GM12878 (cell line): ENCODE data around the gene PP2D1. TPM values are rescaled to one million over a fixed set of nuclear protein-coding genes. Genes with fewer than 3 reads are reported as not detected.
A peak's percentile ranks its signal among the peaks of the same experiment; 100 is the strongest.

ENCODE experiments used
- ATAC-seq: fragments of 200-7000 bp; cut with Tn5 transposase; 3 replicates; pipeline ENCODE4 v1.9.1; 2020; ENCODE audit warnings: mild to moderate bottlenecking, moderate library complexity
- BruUV-seq: library from RNA; stranded (reverse); fragments of 400-500 nt; replicated peaks from 2 replicates; lab custom pipeline; 2021; lab: Mats Ljungman, UMichigan
- CTCF ChIA-PET: fragments of 300-600 bp; sonication (Branson Sonifier 250); formaldehyde crosslinking; extraction: SDS; loops from one replicate; lab custom pipeline; 2021; ENCODE audit warnings: inconsistent platforms; lab: Yijun Ruan, JAX
- POLR2A ChIA-PET: fragments of 350-600 bp; formaldehyde crosslinking; extraction: SDS; loops from one replicate; lab custom pipeline; 2021; ENCODE audit warnings: inconsistent platforms; lab: Charles Lee
- RAD21 ChIA-PET: fragments of 300-600 bp; sonication (Branson Sonifier 250); formaldehyde crosslinking; loops from one replicate; lab custom pipeline; 2023; ENCODE audit warnings: antibody characterized with exemption; ENCODE audit not compliant: unreplicated experiment; lab: Charles Lee
- SMC1A ChIA-PET: fragments of 300-600 bp; sonication (Branson Sonifier 250); formaldehyde crosslinking; loops from one replicate; lab custom pipeline; 2023; ENCODE audit not compliant: unreplicated experiment, uncharacterized antibody; lab: Charles Lee
- DNase-seq: peaks from one replicate; pipeline ENCODE4 v3.0.0-alpha.2; 2011; ENCODE audit warnings: low read depth, low spot score
- FAIRE-seq: peaks from 3 replicates; lab custom pipeline; 2011; peaks lifted over from hg19 to GRCh38; lab: Jason Lieb, UNC
- H2AFZ ChIP-seq: 2 replicates; pipeline ENCODE4 v1.6.0; 2011; ENCODE audit warnings: low read depth, low read length, control low read depth; ENCODE audit not compliant: control insufficient read depth
- H3K27ac ChIP-seq: 2 replicates; pipeline ENCODE4 v1.5.1; 2011; ENCODE audit warnings: control low read depth; ENCODE audit not compliant: control insufficient read depth, insufficient read depth
- H3K27me3 ChIP-seq, 2 experiments: replicated peaks in 1 of 2; 2 replicates each; pipeline versions ENCODE4 v1.6.0 to v1.6.1; 2011; ENCODE audit warnings: low read length in 1 of 2; ENCODE audit not compliant: control insufficient read depth in 2 of 2, insufficient read depth in 2 of 2
- H3K36me3 ChIP-seq, 2 experiments: 2 replicates each; pipeline ENCODE4 v1.5.1; 2011; ENCODE audit warnings: low read length in 1 of 2; ENCODE audit not compliant: control insufficient read depth in 2 of 2, insufficient read depth in 2 of 2
- H3K4me1 ChIP-seq: 2 replicates; pipeline ENCODE4 v1.6.1; 2011; ENCODE audit warnings: mild to moderate bottlenecking, low read length, moderate library complexity, mixed read lengths; ENCODE audit not compliant: control insufficient read depth, insufficient read depth
- H3K4me2 ChIP-seq: 2 replicates; pipeline ENCODE4 v1.6.0; 2011; ENCODE audit warnings: control low read depth; ENCODE audit not compliant: control insufficient read depth, insufficient read depth
- H3K4me3 ChIP-seq: fragments of 200-600 bp; sonication (generic); 2 replicates; pipeline ENCODE4 v1.5.1; 2016
- H3K79me2 ChIP-seq: 2 replicates; pipeline ENCODE4 v1.6.0; 2011; ENCODE audit warnings: low read length; ENCODE audit not compliant: control insufficient read depth, insufficient read depth
- H3K9ac ChIP-seq: 2 replicates; pipeline ENCODE4 v1.8.0; 2011; ENCODE audit warnings: low read length, control low read depth, mixed read lengths; ENCODE audit not compliant: control insufficient read depth, insufficient read depth
- H3K9me3 ChIP-seq: replicated peaks from 3 replicates; pipeline ENCODE4 v1.5.1; 2011; ENCODE audit warnings: mild to moderate bottlenecking, low read length; ENCODE audit not compliant: control insufficient read depth, insufficient read depth
- H4K20me1 ChIP-seq: 2 replicates; pipeline ENCODE4 v1.6.0; 2011; ENCODE audit not compliant: control insufficient read depth, insufficient read depth
- CBFB ChIP-seq: IDR thresholded peaks from 2 replicates; pipeline ENCODE4 v1.6.1; 2016; ENCODE audit warnings: antibody characterized with exemption, low read depth
- EED ChIP-seq: sonication (generic); IDR thresholded peaks from 2 replicates; pipeline ENCODE4 v1.6.1; 2016; ENCODE audit warnings: antibody characterized with exemption, low read depth
- YY1 ChIP-seq: IDR thresholded peaks from 2 replicates; pipeline ENCODE4 v1.6.1; 2011; ENCODE audit warnings: low read depth, mild to moderate bottlenecking, low read length
- ZBTB11 ChIP-seq: fragments of 450-650 bp; formaldehyde crosslinking; IDR thresholded peaks from 2 replicates; pipeline ENCODE4 v1.5.0; 2022; ENCODE audit warnings: mild to moderate bottlenecking, missing genetic modification characterization
- WGBS: methylation state at CpG from one replicate; pipeline ENCODE4 v1.1.6; 2016; ENCODE audit warnings: low lambda C conversion rate; ENCODE audit not compliant: insufficient replicate concordance, insufficient coverage; ENCODE audit errors: missing lambda C conversion rate; 5-methylcytosine and 5-hydroxymethylcytosine counted together
- in situ Hi-C: fragments of 300-500 bp; cut with MboI; formaldehyde crosslinking; loops from 9 replicates; pipeline ENCODE4 v1.14.3; 2018; ENCODE audit warnings: mixed read lengths
- intact Hi-C: fragments of 100-400 bp; cut with micrococcal nuclease; formaldehyde crosslinking; loops from one replicate; pipeline ENCODE4 v1.14.2; 2022; ENCODE audit not compliant: unreplicated experiment
- polyA plus RNA-seq, 11 experiments: library from polyadenylated mRNA; depleted of rRNA in 4 of 11; unstranded in 6 of 11; stranded (reverse) in 5 of 11; fragments of >200 nt; fragmentation: Nextera tagmentation in 4 of 11; fragmentation: Illumina TruSeq in 1 of 11; extraction: Ambion mirVana in 4 of 11; extraction: Trizol in 1 of 11; gene quantifications; 1 replicate in 1 of 11; 2 replicates in 10 of 11; pipeline versions ENCODE4 v1.2.1 to v1.2.3, GENCODE V29; 2011 to 2016; ENCODE audit warnings: inconsistent platforms in 2 of 11, missing spikeins in 2 of 11, low read depth in 1 of 11
- total RNA-seq, 4 experiments: library from RNA; depleted of rRNA in 3 of 4; stranded (reverse); fragments of >200 nt in 3 of 4; fragmentation: Illumina TruSeq in 1 of 4; extraction: Trizol in 1 of 4; gene quantifications; 2 replicates each; pipeline versions ENCODE4 v1.2.1 to v1.2.3, GENCODE V29; 2013 to 2021
- TF ChIP-seq, protein P1 (sequence below): fragments of 450-650 bp; IDR thresholded peaks from 2 replicates; pipeline ENCODE4 v1.6.1; 2016; ENCODE audit warnings: mild to moderate bottlenecking

Gene PP2D1
- total and polyA plus RNA-seq, 10 of the 15 experiments (the other 5 are each of a cell fraction or from before 2014, with no cell fraction given) = 0.04 to 0.18 (median 0.17) TPM; not detected in 7

DNA sequence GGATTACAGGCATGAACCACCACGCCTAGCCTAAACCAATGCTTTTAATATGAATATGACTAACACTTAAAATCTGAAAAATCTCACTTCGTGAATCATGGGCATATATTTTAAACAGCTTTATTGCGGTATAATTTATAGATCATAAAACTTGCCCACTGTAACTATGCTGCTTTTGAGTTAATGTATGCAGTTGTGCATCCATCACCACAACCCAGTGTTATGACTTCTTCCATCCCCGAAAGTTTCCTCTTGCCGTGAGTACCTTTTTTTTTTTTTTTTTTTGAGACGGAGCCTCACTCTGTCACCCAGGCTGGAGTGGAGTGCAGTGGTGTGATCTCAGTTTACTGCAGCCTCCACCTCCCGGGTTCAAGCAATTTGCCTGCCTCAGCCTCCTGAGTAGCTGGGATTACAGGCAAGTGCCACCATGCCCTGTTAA is 35.3 kb upstream of the PP2D1 start:
- ATAC-seq = no peak
- BruUV-seq = no TSS peak
- SMC1A ChIA-PET = interaction anchor here (0.5 to 0.6 kb wide), 2 partner anchors 10 to 1019 kb away, joined by 3 to 4 read pairs; no protein-coding TSS in a partner anchor

More for the DNA sequence above, 35.3 kb upstream of the PP2D1 start:
- no peak for DNase-seq
- Histone ChIP-seq H3K4me3 (0 out of 2 replicates have a peak overlapping the region, but pooled peaks have one; percentile 39), H3K27ac (no peak overlapping the region), H3K9me3 (no peaks in the 10 kb centered on the region), H3K4me2 (peak overlapping the region; percentile 96), H3K36me3 (no peaks in the 10 kb centered on the region), H3K27me3 (no peaks in the 10 kb centered on the region), H3K4me1 (peaks cover 33% of the 10 kb centered on the region), H3K79me2 (peaks cover 3% of the 10 kb centered on the region)
- in situ Hi-C loops = loop anchor here (10.0 kb wide), 1 partner anchor 137 kb away; the partner anchor contains the start of gene SGO1
- no peak for FAIRE-seq
- POLR2A ChIA-PET = interaction anchor here (0.5 to 0.7 kb wide), 2 partner anchors 10 to 96 kb away, joined by 4 to 6 read pairs; no protein-coding TSS in a partner anchor
- TF ChIP-seq, protein P1, sequence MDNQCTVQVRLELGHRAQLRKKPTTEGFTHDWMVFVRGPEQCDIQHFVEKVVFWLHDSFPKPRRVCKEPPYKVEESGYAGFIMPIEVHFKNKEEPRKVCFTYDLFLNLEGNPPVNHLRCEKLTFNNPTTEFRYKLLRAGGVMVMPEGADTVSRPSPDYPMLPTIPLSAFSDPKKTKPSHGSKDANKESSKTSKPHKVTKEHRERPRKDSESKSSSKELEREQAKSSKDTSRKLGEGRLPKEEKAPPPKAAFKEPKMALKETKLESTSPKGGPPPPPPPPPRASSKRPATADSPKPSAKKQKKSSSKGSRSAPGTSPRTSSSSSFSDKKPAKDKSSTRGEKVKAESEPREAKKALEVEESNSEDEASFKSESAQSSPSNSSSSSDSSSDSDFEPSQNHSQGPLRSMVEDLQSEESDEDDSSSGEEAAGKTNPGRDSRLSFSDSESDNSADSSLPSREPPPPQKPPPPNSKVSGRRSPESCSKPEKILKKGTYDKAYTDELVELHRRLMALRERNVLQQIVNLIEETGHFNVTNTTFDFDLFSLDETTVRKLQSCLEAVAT = peak; percentile 33; the same call in 1 of the 2 replicates
- no peak for TF ChIP-seq EED
- TF ChIP-seq ZBTB11 (CRISPR knock-in tag) = no peak
- TF ChIP-seq CBFB = no peak
- TF ChIP-seq YY1 = no peak
- TF ChIP-seq, all 136 proteins: peak for 1
- WGBS = 99% methylated on average over 6 of the region's 7 CpGs
- intact Hi-C loops = no loop called here
- Histone ChIP-seq H2AFZ (no peak overlapping the region), H3K9ac (no peak overlapping the region), H4K20me1 (no peaks in the 10 kb centered on the region)
- RAD21 ChIA-PET = no interaction called here
- CTCF ChIA-PET = no interaction called here
